ENCODE results near the gene METTL3. TPM values are rescaled to one million over a fixed set of nuclear protein-coding genes. Genes with fewer than 3 reads are reported as not detected.
"Not testable (repeated sequence)": the region's sequence is repeated elsewhere in the genome, so short reads cannot be mapped to it uniquely, and the experiment has no call there.

Gene METTL3
- total RNA-seq = 37.7 and 40.4 TPM in 2 replicates

DNA sequence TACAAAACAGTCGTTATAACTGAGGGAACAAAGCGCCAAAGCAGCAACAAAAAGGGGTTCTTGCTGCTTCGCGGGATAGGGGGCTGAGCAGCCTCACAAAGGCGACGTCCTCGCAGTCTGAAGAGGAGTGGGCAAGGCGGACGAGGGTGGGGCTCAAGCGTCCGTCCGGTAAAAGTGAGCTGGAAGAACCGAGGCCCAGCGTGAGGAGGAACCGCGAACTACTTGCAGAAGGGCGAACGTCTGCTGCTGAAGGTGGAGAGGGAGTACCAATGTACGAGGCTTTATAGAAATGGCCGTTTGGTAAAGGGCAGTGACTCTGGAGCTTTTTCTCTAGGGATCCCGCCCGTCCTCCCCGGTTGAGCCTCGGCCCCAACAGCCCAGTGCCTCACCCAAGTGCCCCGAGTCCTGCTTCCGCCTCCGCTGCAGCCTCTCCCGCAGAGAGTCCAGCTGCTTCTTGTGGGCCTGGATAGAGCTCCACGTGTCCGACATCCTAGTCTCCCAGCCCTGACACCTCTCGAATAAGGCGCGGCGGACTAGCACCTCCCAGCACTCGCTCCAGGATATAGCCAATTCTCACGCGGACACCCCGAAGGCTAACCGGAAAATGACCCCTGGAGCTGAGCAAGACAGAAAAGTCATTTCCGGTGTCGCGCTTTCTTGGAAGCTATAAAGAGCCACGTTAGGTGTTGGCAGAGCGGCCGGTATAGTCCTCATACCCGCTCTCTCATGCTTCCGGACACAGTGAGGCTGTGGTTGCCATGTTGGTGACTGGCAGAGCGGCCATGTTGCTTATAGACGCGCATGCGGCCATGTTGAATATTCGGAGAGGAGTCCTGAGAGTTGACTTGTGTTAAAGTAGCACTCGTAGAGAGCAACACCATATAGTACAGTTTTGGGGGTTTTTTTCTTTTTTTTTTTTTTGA, at the start of gene METTL3:
METTL3 (minus strand) TSS at position 606 of the 923 bp plus-strand sequence; CDS start at position 489, 117 bp downstream.
- DNase-seq (ENCODE audit: low read depth) = peak; percentile 98
- Histone ChIP-seq H3K4me3 (ENCODE audit: low read depth, low read length) (peak within 1 kb of the TSS; percentile 57), H3K27me3 (ENCODE audit: control insufficient read depth, insufficient read depth, low read length) (no peaks in the 10 kb centered on the region), H3K36me3 (ENCODE audit: control insufficient read depth, insufficient read depth, low read length) (no peaks in the 10 kb centered on the region)
- TF ChIP-seq, protein P1, sequence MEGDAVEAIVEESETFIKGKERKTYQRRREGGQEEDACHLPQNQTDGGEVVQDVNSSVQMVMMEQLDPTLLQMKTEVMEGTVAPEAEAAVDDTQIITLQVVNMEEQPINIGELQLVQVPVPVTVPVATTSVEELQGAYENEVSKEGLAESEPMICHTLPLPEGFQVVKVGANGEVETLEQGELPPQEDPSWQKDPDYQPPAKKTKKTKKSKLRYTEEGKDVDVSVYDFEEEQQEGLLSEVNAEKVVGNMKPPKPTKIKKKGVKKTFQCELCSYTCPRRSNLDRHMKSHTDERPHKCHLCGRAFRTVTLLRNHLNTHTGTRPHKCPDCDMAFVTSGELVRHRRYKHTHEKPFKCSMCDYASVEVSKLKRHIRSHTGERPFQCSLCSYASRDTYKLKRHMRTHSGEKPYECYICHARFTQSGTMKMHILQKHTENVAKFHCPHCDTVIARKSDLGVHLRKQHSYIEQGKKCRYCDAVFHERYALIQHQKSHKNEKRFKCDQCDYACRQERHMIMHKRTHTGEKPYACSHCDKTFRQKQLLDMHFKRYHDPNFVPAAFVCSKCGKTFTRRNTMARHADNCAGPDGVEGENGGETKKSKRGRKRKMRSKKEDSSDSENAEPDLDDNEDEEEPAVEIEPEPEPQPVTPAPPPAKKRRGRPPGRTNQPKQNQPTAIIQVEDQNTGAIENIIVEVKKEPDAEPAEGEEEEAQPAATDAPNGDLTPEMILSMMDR (IDR thresholded peaks at IDR 0.05; ENCODE audit: insufficient read depth, low read length, poor library complexity, severe bottlenecking) = no peak

DNA sequence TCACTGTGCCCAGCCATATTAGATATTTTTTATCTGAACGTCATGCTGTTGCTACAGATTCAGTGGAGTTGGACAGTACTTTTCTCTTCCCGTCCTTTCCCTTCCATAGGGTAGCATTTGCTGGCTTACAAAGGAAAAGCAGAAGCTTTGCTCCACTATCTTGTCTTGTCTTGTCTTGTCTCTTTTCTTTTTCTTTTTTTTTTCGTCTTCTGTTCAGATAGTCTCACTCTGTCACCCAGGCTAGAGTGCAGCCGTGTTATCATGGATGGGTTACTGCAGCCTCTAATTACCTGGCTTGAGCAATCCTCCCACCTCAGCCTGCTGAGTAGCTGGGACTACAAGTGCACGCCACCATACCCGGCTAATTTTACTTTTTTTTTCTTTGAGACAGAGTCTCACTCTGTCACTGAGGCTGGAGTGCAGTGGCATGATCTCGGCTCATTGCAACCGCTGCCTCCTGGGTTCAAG, 47.6 kb upstream of the METTL3 start:
- DNase-seq (ENCODE audit: low read depth) = no peak
- TF ChIP-seq, protein P1 (IDR thresholded peaks at IDR 0.05; ENCODE audit: insufficient read depth, low read length, poor library complexity, severe bottlenecking) = no peak
- H3K36me3 ChIP-seq (ENCODE audit: control insufficient read depth, insufficient read depth, low read length) = no peaks in the 10 kb centered on the region
- no peak overlapping the region for H3K4me3 ChIP-seq (ENCODE audit: low read depth, low read length)
- H3K27me3 ChIP-seq (ENCODE audit: control insufficient read depth, insufficient read depth, low read length) = no peaks in the 10 kb centered on the region

DNA sequence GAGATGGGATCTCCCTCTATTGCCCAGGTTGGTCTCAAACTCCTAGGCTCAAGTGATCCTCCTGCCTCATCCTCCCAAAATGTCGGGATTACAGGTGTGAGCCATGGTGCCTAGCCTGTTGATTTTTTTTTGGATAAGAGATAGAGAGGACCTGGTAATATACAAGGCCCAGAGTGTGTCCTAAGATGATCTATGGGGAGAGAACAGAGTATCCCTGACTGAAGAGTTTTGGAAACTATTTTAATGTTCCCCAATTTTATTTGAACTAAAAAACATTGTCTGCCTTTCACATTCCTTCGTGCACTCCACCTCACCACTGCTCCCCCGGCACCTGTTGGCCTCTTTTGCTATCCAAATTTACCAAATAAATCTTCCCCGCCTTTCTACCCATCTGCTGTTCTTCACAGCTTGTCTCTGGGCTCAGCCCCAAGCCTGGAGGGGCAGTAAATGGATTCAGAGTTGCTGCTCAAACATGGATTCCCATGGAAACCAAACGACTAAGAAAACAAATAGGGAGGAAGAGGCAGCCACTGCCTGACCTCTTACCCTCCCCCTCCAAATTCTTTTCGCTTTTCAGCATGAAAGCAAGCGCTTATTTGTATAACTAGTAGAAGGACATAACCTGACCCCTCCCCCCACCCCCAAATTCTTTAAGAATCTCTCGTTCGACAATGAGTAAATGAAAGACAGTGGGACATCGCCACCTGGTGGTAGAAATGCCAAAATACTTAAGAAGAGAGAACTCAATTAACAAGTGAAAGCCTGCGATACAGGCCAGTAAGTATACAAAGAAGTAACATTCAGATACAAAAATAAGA, 46.2 kb upstream of the METTL3 start:
- TF ChIP-seq, protein P1 (IDR thresholded peaks at IDR 0.05; ENCODE audit: insufficient read depth, low read length, poor library complexity, severe bottlenecking) = peak; percentile 56
- no peaks in the 10 kb centered on the region for H3K36me3 ChIP-seq (ENCODE audit: control insufficient read depth, insufficient read depth, low read length)
- H3K27me3 ChIP-seq (ENCODE audit: control insufficient read depth, insufficient read depth, low read length) = no peaks in the 10 kb centered on the region
- no peak overlapping the region for H3K4me3 ChIP-seq (ENCODE audit: low read depth, low read length)
- peak; percentile 53 for DNase-seq (ENCODE audit: low read depth)

DNA sequence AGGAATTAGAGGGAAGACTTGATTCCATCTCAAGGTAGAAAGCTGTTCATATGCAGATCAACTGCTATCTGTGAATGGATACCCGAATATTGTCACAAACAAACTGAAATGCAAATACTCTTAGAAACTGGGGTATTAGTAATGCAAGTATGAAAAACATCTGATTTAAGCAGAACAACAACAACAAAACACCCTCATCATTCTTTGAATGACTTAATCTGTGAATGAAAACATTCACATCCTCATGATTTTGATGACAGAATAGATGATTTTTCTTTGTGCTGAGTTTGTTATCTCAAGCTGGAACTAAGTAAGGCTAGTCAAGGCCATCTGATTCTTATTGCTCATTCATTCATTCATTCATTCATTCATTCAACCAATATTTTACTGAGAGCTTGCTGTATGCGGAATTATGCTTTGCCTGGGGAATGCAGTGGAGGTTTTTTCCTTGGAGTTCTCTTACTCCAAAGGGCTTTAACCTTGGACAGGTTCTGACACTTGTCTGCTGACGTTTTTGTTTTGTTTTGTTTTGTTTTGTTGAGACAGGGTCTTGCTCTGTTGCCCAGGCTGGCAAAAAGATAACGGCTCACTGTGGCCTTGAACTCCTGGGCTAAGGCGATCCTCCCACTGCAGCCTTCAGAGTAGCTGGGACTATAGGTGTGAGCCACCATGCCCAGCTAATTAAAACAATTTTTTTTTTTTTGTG, 45.4 kb upstream of the METTL3 start:
- H3K36me3 ChIP-seq (ENCODE audit: control insufficient read depth, insufficient read depth, low read length) = no peaks in the 10 kb centered on the region
- no peak for DNase-seq (ENCODE audit: low read depth)
- H3K27me3 ChIP-seq (ENCODE audit: control insufficient read depth, insufficient read depth, low read length) = no peaks in the 10 kb centered on the region
- TF ChIP-seq, protein P1 (IDR thresholded peaks at IDR 0.05; ENCODE audit: insufficient read depth, low read length, poor library complexity, severe bottlenecking) = no peak
- H3K4me3 ChIP-seq (ENCODE audit: low read depth, low read length) = no peak overlapping the region

DNA sequence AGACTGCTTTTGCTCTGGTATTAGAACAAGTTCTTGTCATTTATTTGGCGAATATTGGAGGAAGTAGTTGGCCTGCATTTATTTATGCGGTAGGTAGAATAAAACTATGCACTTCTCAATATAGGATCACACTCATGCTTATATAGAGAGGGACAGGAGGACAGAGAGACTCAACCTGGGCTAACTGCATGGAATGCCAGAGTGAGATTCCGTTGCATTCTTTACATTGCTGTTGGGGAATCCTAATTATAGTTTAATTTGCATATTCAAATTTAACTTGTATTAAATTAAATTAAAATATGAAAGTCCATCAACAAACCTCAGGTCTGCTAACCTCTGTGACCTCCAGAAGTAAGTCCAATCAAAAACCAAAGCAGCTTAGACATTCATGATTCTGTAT, 42.1 kb upstream of the METTL3 start:
- H3K4me3 ChIP-seq (ENCODE audit: low read depth, low read length) = no peak overlapping the region
- H3K36me3 ChIP-seq (ENCODE audit: control insufficient read depth, insufficient read depth, low read length) = no peaks in the 10 kb centered on the region
- TF ChIP-seq, protein P1 (IDR thresholded peaks at IDR 0.05; ENCODE audit: insufficient read depth, low read length, poor library complexity, severe bottlenecking) = no peak
- no peaks in the 10 kb centered on the region for H3K27me3 ChIP-seq (ENCODE audit: control insufficient read depth, insufficient read depth, low read length)
- DNase-seq (ENCODE audit: low read depth) = no peak

DNA sequence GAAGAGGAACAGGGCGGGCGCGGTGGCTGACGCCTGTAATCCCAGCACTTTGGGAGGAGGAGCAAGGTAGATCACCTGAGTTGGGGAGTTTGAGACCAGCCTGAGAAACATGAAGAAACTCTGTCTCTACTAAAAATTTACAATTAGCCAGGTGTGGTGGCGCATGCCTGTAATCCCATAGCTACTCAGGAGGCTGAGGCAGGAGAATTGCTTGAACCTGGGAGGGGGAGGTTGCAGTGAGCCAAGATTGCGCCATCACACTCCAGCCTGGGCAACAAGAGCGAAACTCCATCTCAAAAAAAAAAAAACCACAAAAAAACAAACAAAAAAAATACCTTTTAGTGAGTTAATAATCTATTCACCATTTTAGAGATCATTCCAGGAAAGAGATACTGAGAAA, 33.4 kb upstream of the METTL3 start:
- DNase-seq (ENCODE audit: low read depth); H3K36me3 ChIP-seq (ENCODE audit: control insufficient read depth, insufficient read depth, low read length); H3K4me3 ChIP-seq (ENCODE audit: low read depth, low read length); H3K27me3 ChIP-seq (ENCODE audit: control insufficient read depth, insufficient read depth, low read length): not testable (repeated sequence)
